Measurements from ENCODE around the gene SEMA4A. TPM values are rescaled to one million over a fixed set of nuclear protein-coding genes. Genes with fewer than 3 reads are reported as not detected.

SEMA4A gene
- total and polyA plus RNA-seq, 2 of the 8 experiments (the other 6 are each of a cell fraction or from before 2014, with no cell fraction given) = 7.3 to 10.6 TPM

DNA sequence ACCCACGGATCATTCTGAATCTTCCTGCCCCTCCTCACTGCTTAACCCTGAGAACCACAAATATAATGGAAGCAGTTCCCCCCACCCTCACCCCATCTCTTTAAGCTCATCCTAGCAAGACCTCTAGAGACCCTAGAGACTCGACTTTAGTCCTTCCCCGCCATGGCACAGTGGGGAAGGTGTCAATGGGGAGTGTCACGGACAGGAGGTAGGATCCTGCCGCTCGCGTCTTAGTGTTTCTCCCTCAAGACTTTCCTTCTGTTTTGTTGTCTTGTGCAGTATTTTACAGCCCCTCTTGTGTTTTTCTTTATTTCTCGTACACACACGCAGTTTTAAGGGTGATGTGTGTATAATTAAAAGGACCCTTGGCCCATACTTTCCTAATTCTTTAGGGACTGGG lies 58.7 kb downstream of the SEMA4A start (continued):
- TF ChIP-seq, protein P1, sequence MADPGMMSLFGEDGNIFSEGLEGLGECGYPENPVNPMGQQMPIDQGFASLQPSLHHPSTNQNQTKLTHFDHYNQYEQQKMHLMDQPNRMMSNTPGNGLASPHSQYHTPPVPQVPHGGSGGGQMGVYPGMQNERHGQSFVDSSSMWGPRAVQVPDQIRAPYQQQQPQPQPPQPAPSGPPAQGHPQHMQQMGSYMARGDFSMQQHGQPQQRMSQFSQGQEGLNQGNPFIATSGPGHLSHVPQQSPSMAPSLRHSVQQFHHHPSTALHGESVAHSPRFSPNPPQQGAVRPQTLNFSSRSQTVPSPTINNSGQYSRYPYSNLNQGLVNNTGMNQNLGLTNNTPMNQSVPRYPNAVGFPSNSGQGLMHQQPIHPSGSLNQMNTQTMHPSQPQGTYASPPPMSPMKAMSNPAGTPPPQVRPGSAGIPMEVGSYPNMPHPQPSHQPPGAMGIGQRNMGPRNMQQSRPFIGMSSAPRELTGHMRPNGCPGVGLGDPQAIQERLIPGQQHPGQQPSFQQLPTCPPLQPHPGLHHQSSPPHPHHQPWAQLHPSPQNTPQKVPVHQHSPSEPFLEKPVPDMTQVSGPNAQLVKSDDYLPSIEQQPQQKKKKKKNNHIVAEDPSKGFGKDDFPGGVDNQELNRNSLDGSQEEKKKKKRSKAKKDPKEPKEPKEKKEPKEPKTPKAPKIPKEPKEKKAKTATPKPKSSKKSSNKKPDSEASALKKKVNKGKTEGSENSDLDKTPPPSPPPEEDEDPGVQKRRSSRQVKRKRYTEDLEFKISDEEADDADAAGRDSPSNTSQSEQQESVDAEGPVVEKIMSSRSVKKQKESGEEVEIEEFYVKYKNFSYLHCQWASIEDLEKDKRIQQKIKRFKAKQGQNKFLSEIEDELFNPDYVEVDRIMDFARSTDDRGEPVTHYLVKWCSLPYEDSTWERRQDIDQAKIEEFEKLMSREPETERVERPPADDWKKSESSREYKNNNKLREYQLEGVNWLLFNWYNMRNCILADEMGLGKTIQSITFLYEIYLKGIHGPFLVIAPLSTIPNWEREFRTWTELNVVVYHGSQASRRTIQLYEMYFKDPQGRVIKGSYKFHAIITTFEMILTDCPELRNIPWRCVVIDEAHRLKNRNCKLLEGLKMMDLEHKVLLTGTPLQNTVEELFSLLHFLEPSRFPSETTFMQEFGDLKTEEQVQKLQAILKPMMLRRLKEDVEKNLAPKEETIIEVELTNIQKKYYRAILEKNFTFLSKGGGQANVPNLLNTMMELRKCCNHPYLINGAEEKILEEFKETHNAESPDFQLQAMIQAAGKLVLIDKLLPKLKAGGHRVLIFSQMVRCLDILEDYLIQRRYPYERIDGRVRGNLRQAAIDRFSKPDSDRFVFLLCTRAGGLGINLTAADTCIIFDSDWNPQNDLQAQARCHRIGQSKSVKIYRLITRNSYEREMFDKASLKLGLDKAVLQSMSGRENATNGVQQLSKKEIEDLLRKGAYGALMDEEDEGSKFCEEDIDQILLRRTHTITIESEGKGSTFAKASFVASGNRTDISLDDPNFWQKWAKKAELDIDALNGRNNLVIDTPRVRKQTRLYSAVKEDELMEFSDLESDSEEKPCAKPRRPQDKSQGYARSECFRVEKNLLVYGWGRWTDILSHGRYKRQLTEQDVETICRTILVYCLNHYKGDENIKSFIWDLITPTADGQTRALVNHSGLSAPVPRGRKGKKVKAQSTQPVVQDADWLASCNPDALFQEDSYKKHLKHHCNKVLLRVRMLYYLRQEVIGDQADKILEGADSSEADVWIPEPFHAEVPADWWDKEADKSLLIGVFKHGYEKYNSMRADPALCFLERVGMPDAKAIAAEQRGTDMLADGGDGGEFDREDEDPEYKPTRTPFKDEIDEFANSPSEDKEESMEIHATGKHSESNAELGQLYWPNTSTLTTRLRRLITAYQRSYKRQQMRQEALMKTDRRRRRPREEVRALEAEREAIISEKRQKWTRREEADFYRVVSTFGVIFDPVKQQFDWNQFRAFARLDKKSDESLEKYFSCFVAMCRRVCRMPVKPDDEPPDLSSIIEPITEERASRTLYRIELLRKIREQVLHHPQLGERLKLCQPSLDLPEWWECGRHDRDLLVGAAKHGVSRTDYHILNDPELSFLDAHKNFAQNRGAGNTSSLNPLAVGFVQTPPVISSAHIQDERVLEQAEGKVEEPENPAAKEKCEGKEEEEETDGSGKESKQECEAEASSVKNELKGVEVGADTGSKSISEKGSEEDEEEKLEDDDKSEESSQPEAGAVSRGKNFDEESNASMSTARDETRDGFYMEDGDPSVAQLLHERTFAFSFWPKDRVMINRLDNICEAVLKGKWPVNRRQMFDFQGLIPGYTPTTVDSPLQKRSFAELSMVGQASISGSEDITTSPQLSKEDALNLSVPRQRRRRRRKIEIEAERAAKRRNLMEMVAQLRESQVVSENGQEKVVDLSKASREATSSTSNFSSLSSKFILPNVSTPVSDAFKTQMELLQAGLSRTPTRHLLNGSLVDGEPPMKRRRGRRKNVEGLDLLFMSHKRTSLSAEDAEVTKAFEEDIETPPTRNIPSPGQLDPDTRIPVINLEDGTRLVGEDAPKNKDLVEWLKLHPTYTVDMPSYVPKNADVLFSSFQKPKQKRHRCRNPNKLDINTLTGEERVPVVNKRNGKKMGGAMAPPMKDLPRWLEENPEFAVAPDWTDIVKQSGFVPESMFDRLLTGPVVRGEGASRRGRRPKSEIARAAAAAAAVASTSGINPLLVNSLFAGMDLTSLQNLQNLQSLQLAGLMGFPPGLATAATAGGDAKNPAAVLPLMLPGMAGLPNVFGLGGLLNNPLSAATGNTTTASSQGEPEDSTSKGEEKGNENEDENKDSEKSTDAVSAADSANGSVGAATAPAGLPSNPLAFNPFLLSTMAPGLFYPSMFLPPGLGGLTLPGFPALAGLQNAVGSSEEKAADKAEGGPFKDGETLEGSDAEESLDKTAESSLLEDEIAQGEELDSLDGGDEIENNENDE (IDR thresholded peaks at IDR 0.05; ENCODE audit: insufficient replicate concordance, low read length) = no peak
- TF ChIP-seq, protein P2, sequence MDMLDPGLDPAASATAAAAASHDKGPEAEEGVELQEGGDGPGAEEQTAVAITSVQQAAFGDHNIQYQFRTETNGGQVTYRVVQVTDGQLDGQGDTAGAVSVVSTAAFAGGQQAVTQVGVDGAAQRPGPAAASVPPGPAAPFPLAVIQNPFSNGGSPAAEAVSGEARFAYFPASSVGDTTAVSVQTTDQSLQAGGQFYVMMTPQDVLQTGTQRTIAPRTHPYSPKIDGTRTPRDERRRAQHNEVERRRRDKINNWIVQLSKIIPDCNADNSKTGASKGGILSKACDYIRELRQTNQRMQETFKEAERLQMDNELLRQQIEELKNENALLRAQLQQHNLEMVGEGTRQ (IDR thresholded peaks at IDR 0.05; ENCODE audit: low read length) = no peak
- no peak for TF ChIP-seq POLR2AphosphoS5 (IDR thresholded peaks at IDR 0.05; ENCODE audit: low read depth, low read length)
- TF ChIP-seq TBP (IDR thresholded peaks at IDR 0.05; ENCODE audit: low read depth, low read length) = no peak
- no peak for TF ChIP-seq POU5F1 (IDR thresholded peaks at IDR 0.05; ENCODE audit: low read depth, low read length)
- TF ChIP-seq, protein P3, sequence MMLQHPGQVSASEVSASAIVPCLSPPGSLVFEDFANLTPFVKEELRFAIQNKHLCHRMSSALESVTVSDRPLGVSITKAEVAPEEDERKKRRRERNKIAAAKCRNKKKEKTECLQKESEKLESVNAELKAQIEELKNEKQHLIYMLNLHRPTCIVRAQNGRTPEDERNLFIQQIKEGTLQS (IDR thresholded peaks at IDR 0.05; ENCODE audit: insufficient read depth, low read depth, low read length) = no peak
